Neural progenitor cell (in vitro differentiated cells): ENCODE data around the gene ATG4A.

ENCODE experiments used
- CTCF ChIP-seq: fragments of 200-600 bp; sonication (generic); IDR thresholded peaks from 2 replicates; pipeline ENCODE4 v1.5.1; 2017; ENCODE audit warnings: antibody characterized with exemption, mild to moderate bottlenecking
- EZH2 ChIP-seq: fragments of 200-600 bp; sonication (generic); IDR thresholded peaks from 2 replicates; pipeline ENCODE4 v1.6.1; 2017; ENCODE audit warnings: antibody characterized with exemption, mild to moderate bottlenecking, moderate library complexity
- EZH2phosphoT487 ChIP-seq: fragments of 200-600 bp; sonication (generic); IDR thresholded peaks from 2 replicates; pipeline ENCODE4 v1.6.1; 2017; ENCODE audit warnings: antibody characterized with exemption

GRCh38 chrX:108132876-108133275, 41.3 kb downstream of the ATG4A start:
- TF ChIP-seq CTCF, result no peak
- TF ChIP-seq EZH2phosphoT487, result no peak
- no peak for TF ChIP-seq EZH2
